ENCODE results near the gene HOXC6. TPM values are rescaled to one million over a fixed set of nuclear protein-coding genes. Genes with fewer than 3 reads are reported as not detected.
A peak's percentile ranks its signal among the peaks of the same experiment; 100 is the strongest.

HOXC6 gene
- total and polyA plus RNA-seq, 4 donors: 6.6 to 114 (median 60.4) TPM

DNA sequence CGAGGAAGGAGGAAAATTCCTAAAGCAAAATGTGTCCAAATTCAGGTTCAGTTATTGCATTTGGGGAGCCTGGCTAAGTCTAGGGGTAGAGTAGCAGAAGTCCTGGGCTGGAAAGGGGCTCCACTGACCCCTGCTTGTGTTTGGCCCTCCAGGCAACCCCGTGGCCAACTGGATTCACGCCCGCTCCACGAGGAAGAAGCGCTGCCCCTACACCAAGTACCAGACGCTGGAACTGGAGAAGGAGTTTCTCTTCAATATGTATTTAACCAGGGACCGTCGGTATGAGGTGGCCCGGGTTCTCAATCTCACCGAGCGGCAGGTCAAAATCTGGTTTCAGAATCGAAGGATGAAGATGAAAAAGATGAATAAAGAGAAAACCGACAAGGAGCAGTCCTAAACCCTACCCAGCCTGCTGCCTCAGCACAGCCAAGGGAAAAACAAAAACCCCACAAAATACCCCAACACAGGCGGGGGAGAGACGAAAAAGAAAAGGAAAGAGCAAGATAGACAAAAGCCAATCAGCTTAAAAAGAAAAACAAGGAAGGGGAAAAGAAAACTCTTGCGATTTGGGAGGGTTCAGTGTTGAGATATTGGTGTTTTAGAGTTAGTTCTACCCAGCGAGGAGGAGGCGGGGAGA, 25.8 kb upstream of the HOXC6 start:
- Histone ChIP-seq H3K27me3 (ENCODE audit: control insufficient read depth, insufficient read depth, low read length) (peaks cover 6% of the 10 kb centered on the region), H3K4me3 (ENCODE audit: low read depth, low read length) (peak overlapping the region; percentile 94), H3K36me3 (ENCODE audit: control insufficient read depth, insufficient read depth, low read length) (peaks cover 22% of the 10 kb centered on the region), H3K27ac (ENCODE audit: low read depth, low read length) (peak overlapping the region; percentile 99), H3K9me3 (ENCODE audit: control insufficient read depth, insufficient read depth, low read length) (no peaks in the 10 kb centered on the region), H3K4me1 (ENCODE audit: control insufficient read depth, insufficient read depth, low read length) (peaks cover 87% of the 10 kb centered on the region)
- WGBS (ENCODE audit: insufficient coverage): 10% methylated on average over 6 of the region's 19 CpGs
- no peak for DNase-seq (ENCODE audit: low read depth in 4 of 6, low spot score in 6 of 6)

DNA sequence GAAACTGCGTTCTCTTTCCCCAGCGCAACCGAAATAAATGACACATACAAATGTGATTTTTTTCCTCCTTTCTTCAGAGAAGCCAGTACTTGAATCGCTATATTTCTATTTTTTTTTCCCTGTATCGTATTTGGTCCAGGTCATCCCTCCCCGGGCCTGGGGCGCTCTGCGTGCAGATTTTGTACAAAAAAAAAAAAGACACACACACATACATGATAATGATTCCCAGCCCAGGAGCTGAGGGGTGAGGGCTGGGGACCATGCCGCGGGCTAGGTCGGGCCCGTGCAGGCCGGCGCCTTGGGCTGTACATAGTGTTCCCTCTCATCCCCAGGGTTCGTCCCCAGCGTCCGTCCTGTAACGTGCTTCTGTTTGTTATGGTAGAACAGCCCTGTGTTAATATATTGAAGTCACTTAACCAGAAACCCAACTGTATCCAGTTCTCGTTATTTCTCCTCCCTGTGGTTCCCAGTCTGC, 25.3 kb upstream of the HOXC6 start:
- peak overlapping the region; percentile 94 for H3K4me3 ChIP-seq (ENCODE audit: low read depth, low read length)
- peaks cover 85% of the 10 kb centered on the region for H3K4me1 ChIP-seq (ENCODE audit: control insufficient read depth, insufficient read depth, low read length)
- peak overlapping the region; percentile 99 for H3K27ac ChIP-seq (ENCODE audit: low read depth, low read length)
- peaks cover 22% of the 10 kb centered on the region for H3K36me3 ChIP-seq (ENCODE audit: control insufficient read depth, insufficient read depth, low read length)
- DNase-seq (ENCODE audit: low read depth in 4 of 6, low spot score in 6 of 6): no peak
- peaks cover 6% of the 10 kb centered on the region for H3K27me3 ChIP-seq (ENCODE audit: control insufficient read depth, insufficient read depth, low read length)
- WGBS (ENCODE audit: insufficient coverage): 18% methylated on average over 7 of the region's 19 CpGs
- no peaks in the 10 kb centered on the region for H3K9me3 ChIP-seq (ENCODE audit: control insufficient read depth, insufficient read depth, low read length)

DNA sequence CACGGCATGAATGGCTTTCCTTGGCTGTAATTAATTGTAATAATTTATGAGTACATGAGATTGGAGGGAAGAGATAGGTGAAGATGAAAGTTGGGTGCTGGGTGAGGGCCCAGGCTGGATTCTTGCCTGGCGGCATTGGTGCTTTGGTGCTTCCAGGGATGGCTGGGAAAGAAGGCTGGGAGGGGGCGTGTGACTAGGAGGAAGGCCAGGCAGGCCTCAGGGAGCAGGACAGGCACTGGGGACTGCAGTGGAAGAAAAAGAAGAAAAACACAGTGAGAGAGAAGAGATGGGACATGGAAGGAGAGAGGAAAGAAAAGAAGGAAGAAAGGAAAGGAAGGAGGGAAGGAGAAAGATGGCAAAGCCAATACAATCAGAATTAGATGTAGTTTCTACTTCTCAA, 24.6 kb upstream of the HOXC6 start:
- no peaks in the 10 kb centered on the region for H3K9me3 ChIP-seq (ENCODE audit: control insufficient read depth, insufficient read depth, low read length)
- 23% methylated on average over 3 of the region's 3 CpGs for WGBS (ENCODE audit: insufficient coverage)
- no peak for DNase-seq (ENCODE audit: low read depth in 4 of 6, low spot score in 6 of 6)
- peaks cover 85% of the 10 kb centered on the region for H3K4me1 ChIP-seq (ENCODE audit: control insufficient read depth, insufficient read depth, low read length)
- H3K27me3 ChIP-seq (ENCODE audit: control insufficient read depth, insufficient read depth, low read length): peaks cover 6% of the 10 kb centered on the region
- H3K27ac ChIP-seq (ENCODE audit: low read depth, low read length): peak overlapping the region; percentile 99
- H3K4me3 ChIP-seq (ENCODE audit: low read depth, low read length): peak overlapping the region; percentile 48
- peaks cover 22% of the 10 kb centered on the region for H3K36me3 ChIP-seq (ENCODE audit: control insufficient read depth, insufficient read depth, low read length)

DNA sequence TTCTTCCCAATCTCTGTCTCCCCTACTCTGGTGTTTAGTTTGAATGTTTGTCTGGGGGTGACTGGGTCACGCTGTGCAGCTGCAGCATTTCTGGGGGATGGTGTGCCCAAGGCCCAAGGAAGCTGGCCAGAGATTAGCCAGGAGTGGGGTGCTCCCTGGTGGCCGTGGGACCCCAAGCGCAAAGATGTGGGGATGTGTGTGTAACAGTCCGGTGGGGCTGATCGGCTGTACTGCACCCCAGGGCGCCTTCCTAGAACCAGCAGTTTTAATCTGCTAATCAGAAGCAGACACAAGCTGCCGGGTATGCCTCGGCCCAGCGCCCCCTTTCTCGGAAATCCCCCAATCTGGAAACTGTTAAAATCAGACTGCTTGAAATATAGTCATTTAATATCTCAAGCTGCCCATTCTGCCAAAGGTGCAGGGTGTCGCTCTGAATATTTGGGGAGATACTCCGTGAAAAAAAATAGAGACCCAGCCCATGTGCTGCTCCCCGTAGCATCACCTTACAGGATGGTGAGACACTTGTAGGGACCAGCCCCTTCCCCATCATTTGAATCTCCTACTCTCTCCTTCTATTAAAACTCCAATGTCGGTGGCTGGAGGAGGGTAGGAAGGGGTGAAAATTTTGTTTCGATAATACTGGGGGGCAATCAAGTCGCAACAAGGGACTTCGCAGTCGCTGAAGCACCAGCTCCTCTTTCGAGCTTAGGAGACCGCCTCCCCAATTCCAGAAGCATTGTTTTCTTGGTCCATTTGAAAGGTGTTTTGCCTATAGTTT, 24.0 kb upstream of the HOXC6 start:
- WGBS (ENCODE audit: insufficient coverage): 9% methylated on average over 5 of the region's 20 CpGs
- peak overlapping the region; percentile 99 for H3K27ac ChIP-seq (ENCODE audit: low read depth, low read length)
- H3K9me3 ChIP-seq (ENCODE audit: control insufficient read depth, insufficient read depth, low read length): no peaks in the 10 kb centered on the region
- H3K27me3 ChIP-seq (ENCODE audit: control insufficient read depth, insufficient read depth, low read length): peaks cover 6% of the 10 kb centered on the region
- H3K4me1 ChIP-seq (ENCODE audit: control insufficient read depth, insufficient read depth, low read length): peaks cover 84% of the 10 kb centered on the region
- peak overlapping the region; percentile 48 for H3K4me3 ChIP-seq (ENCODE audit: low read depth, low read length)
- peaks cover 22% of the 10 kb centered on the region for H3K36me3 ChIP-seq (ENCODE audit: control insufficient read depth, insufficient read depth, low read length)
- DNase-seq (ENCODE audit: low read depth in 4 of 6, low spot score in 6 of 6): no peak

DNA sequence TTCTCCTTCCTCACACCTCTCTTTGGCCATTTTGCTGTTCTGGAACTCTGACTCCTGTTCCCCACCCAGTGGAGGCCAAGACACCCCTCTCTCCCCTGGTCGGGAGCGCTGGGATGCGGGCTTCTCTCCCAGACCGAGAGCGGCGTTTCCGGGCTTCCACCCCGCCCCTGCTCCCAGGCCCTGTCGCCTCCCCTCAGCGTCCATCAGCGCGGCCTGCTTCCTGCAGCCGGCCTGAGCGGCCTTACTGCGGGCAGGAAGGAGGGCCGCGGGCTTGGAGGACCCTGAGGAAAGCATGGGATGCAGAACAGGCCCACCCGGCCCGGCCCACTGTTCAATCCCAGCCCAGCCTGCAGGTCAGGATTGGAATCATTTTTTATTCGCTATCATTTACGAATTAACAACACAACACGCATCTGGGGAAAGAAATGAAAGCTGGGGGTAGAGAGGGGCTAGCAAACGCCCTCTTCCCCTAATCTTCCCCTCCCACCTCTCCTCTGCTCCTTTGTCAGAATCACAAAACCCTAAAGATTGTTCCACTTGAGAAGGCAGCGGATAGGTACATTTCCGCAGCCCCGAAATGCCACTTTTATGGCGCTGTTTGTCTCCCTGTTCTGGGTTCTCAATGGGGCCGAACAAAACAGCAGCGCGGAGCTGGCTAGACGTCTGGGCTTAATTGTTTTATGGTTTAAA, 23.3 kb upstream of the HOXC6 start:
- H3K9me3 ChIP-seq (ENCODE audit: control insufficient read depth, insufficient read depth, low read length): no peaks in the 10 kb centered on the region
- DNase-seq (ENCODE audit: low read depth in 4 of 6, low spot score in 6 of 6): no peak
- H3K4me1 ChIP-seq (ENCODE audit: control insufficient read depth, insufficient read depth, low read length): peaks cover 87% of the 10 kb centered on the region
- peaks cover 22% of the 10 kb centered on the region for H3K36me3 ChIP-seq (ENCODE audit: control insufficient read depth, insufficient read depth, low read length)
- peak overlapping the region; percentile 99 for H3K27ac ChIP-seq (ENCODE audit: low read depth, low read length)
- 13% methylated on average over 26 of the region's 31 CpGs for WGBS (ENCODE audit: insufficient coverage)
- peak overlapping the region; percentile 48 for H3K4me3 ChIP-seq (ENCODE audit: low read depth, low read length)
- H3K27me3 ChIP-seq (ENCODE audit: control insufficient read depth, insufficient read depth, low read length): peaks cover 6% of the 10 kb centered on the region

DNA sequence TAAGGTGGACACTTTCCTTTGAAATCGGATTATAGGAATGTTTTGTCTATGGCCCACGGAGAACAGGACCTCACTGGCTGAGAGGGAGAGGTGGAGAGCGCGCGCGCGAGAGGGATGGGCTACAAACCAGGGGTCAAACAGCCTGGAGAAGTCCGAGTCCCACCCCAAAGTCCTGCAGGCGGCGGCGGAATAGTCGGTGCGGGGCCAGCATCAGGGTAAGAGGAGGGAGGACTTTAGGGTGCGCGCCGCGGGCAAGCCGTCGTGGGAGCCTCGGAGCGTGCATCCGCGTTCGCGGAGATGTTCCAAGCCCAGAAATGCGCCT, 22.7 kb upstream of the HOXC6 start:
- peak overlapping the region; percentile 99 for H3K27ac ChIP-seq (ENCODE audit: low read depth, low read length)
- DNase-seq (ENCODE audit: low read depth in 4 of 6, low spot score in 6 of 6): no peak
- peaks cover 92% of the 10 kb centered on the region for H3K4me1 ChIP-seq (ENCODE audit: control insufficient read depth, insufficient read depth, low read length)
- WGBS (ENCODE audit: insufficient coverage): 5% methylated on average over 26 of the region's 26 CpGs
- H3K36me3 ChIP-seq (ENCODE audit: control insufficient read depth, insufficient read depth, low read length): peaks cover 22% of the 10 kb centered on the region
- no peaks in the 10 kb centered on the region for H3K9me3 ChIP-seq (ENCODE audit: control insufficient read depth, insufficient read depth, low read length)
- H3K4me3 ChIP-seq (ENCODE audit: low read depth, low read length): peak overlapping the region; percentile 48
- peaks cover 6% of the 10 kb centered on the region for H3K27me3 ChIP-seq (ENCODE audit: control insufficient read depth, insufficient read depth, low read length)

DNA sequence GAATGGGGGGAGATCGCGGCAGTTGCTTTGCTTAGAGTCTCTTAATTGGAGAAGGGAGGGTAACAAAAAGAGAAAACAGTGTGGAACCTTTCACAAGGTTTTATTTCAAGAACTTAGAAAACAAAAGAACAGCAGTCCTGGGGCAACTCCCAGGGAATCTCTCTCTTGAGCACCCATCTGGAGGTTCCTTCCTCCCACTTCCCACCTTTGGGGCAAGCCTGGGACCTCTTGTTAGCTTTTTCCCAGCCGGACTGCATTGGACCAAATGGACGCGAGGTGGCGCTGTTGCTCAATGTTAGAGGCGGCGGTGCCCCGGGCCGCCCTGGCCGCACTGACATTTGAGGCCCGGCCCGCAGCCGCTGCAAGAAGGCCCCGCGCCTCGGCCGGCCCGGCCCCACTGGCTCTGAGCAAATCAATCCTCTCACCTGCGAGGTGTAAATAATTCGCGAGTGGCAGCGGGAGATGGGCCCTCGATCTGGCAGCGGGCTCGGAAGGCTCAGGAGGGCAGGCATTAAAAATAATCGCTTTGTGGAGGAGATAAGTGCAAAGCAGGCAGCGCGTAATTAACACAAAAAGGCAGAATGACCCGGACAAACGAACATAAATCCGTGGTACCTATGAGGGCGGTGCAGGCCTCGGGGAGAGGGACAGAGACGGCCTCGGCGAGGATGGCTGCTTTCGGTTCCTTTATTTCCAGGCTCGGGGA, 22.2 kb upstream of the HOXC6 start:
- H3K36me3 ChIP-seq (ENCODE audit: control insufficient read depth, insufficient read depth, low read length): peaks cover 18% of the 10 kb centered on the region
- H3K27me3 ChIP-seq (ENCODE audit: control insufficient read depth, insufficient read depth, low read length): peaks cover 6% of the 10 kb centered on the region
- no peaks in the 10 kb centered on the region for H3K9me3 ChIP-seq (ENCODE audit: control insufficient read depth, insufficient read depth, low read length)
- peak overlapping the region; percentile 99 for H3K27ac ChIP-seq (ENCODE audit: low read depth, low read length)
- peak overlapping the region; percentile 48 for H3K4me3 ChIP-seq (ENCODE audit: low read depth, low read length)
- peaks cover 87% of the 10 kb centered on the region for H3K4me1 ChIP-seq (ENCODE audit: control insufficient read depth, insufficient read depth, low read length)
- 3% methylated on average over 37 of the region's 39 CpGs for WGBS (ENCODE audit: insufficient coverage)
- peak in 5 of 6 donors; percentile 89 to 96 (median 93) for DNase-seq (ENCODE audit: low read depth in 4 of 6, low spot score in 6 of 6)

DNA sequence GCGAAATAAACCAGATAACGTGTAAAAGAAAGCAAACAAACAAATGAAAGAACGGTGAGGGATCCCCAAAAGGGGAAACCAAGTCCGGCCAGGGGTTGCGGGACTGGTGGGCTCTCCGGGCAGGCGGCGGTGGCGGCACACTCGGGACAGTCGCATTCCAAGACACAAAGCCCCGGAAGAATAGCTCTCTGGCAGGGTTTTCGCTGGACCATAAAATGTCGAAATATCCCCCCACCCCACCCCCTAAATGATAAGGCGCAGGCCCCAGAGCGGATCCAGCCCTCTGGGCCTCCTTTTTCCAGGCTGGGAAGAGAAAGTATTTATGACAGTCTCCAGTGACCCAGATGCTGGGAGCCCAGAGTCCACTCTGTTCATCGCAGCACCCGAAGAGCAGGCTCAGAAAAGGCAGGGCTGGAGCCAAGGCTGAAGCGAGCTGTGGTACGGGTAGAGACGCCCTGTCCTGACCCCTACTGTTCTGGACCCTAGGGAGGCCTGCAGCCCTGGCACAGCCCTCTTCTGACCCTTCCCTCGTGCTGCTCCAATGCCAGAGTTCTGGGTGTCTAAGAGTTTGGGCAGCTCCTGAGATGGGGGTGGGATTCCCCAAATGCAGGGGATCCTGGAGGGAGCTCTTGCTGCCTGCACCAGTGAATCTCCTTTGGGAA, 21.6 kb upstream of the HOXC6 start:
- DNase-seq (ENCODE audit: low read depth in 4 of 6, low spot score in 6 of 6): no peak
- whole genome bisulfite sequencing (ENCODE audit: insufficient coverage): 24% methylated on average over 19 of the region's 22 CpGs
- H3K4me3 ChIP-seq (ENCODE audit: low read depth, low read length): peak overlapping the region; percentile 48
- peaks cover 6% of the 10 kb centered on the region for H3K27me3 ChIP-seq (ENCODE audit: control insufficient read depth, insufficient read depth, low read length)
- H3K4me1 ChIP-seq (ENCODE audit: control insufficient read depth, insufficient read depth, low read length): peaks cover 85% of the 10 kb centered on the region
- peak overlapping the region; percentile 99 for H3K27ac ChIP-seq (ENCODE audit: low read depth, low read length)
- H3K36me3 ChIP-seq (ENCODE audit: control insufficient read depth, insufficient read depth, low read length): peaks cover 15% of the 10 kb centered on the region
- no peaks in the 10 kb centered on the region for H3K9me3 ChIP-seq (ENCODE audit: control insufficient read depth, insufficient read depth, low read length)

Data from spinal cord (tissue), 10 donors.